K562 (cell line): ENCODE measurements around the gene MYOZ1. TPM values are rescaled to one million over a fixed set of nuclear protein-coding genes. Genes with fewer than 3 reads are reported as not detected.
A peak's percentile ranks its signal among the peaks of the same experiment; 100 is the strongest.

Experiments
- CC2D1A ChIP-seq: fragments of 450-650 bp; IDR thresholded peaks from 2 replicates; pipeline ENCODE4 v1.6.1; 2017; ENCODE audit warnings: mild to moderate bottlenecking
- GATA2 ChIP-seq: sonication (generic); formaldehyde crosslinking; IDR thresholded peaks from 2 replicates; pipeline ENCODE4 v1.4.0; 2020; ENCODE audit warnings: mild to moderate bottlenecking, missing genetic modification reagents
- KDM1A ChIP-seq, 2 experiments: fragments of 450-650 bp; IDR thresholded peaks; 2 replicates each; pipeline ENCODE4 v1.6.1; 2016; ENCODE audit warnings: mild to moderate bottlenecking in 2 of 2
- NCOA1 ChIP-seq: fragments of 450-650 bp; IDR thresholded peaks from 2 replicates; pipeline ENCODE4 v1.6.1; 2016; ENCODE audit warnings: low read depth
- NR2C1 ChIP-seq, 2 experiments: fragments of 450-650 bp; IDR thresholded peaks; 2 replicates each; pipeline ENCODE4 v1.6.1; 2017; ENCODE audit warnings: mild to moderate bottlenecking in 2 of 2, antibody characterized with exemption in 1 of 2, inconsistent platforms in 1 of 2, missing compliant biosample characterization in 1 of 2, missing genetic modification characterization in 1 of 2
- NRF1 ChIP-seq, 2 experiments: fragments of 450-650 bp; IDR thresholded peaks in 1 of 2; conservative IDR thresholded peaks in 1 of 2; 2 replicates each; pipeline ENCODE4 v1.6.1; 2014; ENCODE audit warnings: mild to moderate bottlenecking in 2 of 2
- RCOR1 ChIP-seq, 2 experiments: IDR thresholded peaks; 2 replicates each; pipeline ENCODE4 v1.6.1; 2012; ENCODE audit warnings: low read depth in 2 of 2, low read length in 2 of 2, borderline replicate concordance in 1 of 2, improper control_type of control experiment in 1 of 2
- ZNF134 ChIP-seq: fragments of 250-450 bp; sonication (Bioruptor Pico); conservative IDR thresholded peaks from 2 replicates; pipeline ENCODE4 v1.4.0; 2020
- ZNF3 ChIP-seq: fragments of 250-450 bp; sonication (Bioruptor Pico); IDR thresholded peaks from 2 replicates; pipeline ENCODE4 v1.5.0; 2021; ENCODE audit warnings: mild to moderate bottlenecking, moderate library complexity
- ZNF707 ChIP-seq: fragments of 250-450 bp; sonication (Bioruptor Pico); conservative IDR thresholded peaks from 2 replicates; pipeline ENCODE4 v1.8.0; 2022; ENCODE audit warnings: inconsistent platforms, mild to moderate bottlenecking, moderate library complexity
- ZSCAN32 ChIP-seq: fragments of 450-650 bp; formaldehyde crosslinking; IDR thresholded peaks from 2 replicates; pipeline ENCODE4 v1.4.0; 2020; ENCODE audit warnings: mild to moderate bottlenecking, moderate library complexity
- polyA plus RNA-seq, 8 experiments: library from polyadenylated mRNA; depleted of rRNA in 4 of 8; stranded (reverse) in 5 of 8; unstranded in 3 of 8; fragments of >200 nt; fragmentation: Nextera tagmentation in 2 of 8; fragmentation: Illumina TruSeq in 1 of 8; extraction: Ambion mirVana in 2 of 8; extraction: Trizol in 1 of 8; gene quantifications; 2 replicates each; pipeline versions ENCODE4 v1.2.1 to v1.2.3, GENCODE V29; 2011 to 2014; ENCODE audit warnings: inconsistent platforms in 1 of 8, missing spikeins in 1 of 8
- total RNA-seq, 7 experiments: library from RNA; depleted of rRNA in 6 of 7; stranded (reverse); fragments of >200 nt in 6 of 7; fragmentation: Illumina TruSeq in 2 of 7; extraction: Trizol in 2 of 7; gene quantifications; 2 replicates each; pipeline versions ENCODE4 v1.2.1 to v1.2.3, GENCODE V29; 2011 to 2021; ENCODE audit warnings: low replicate concordance in 1 of 7
- TF ChIP-seq, protein P1 (sequence below), 2 experiments: IDR thresholded peaks in 1 of 2; conservative IDR thresholded peaks in 1 of 2; 2 replicates each; pipeline ENCODE4 v1.6.1; 2016; ENCODE audit warnings: low read depth in 2 of 2, mild to moderate bottlenecking in 1 of 2, missing compliant biosample characterization in 1 of 2, missing genetic modification characterization in 1 of 2, moderate library complexity in 1 of 2
- TF ChIP-seq, protein P2 (sequence below), 2 experiments: fragments of 200-800 bp in 1 of 2; sonication (Bioruptor generic) in 1 of 2; sonication (generic) in 1 of 2; formaldehyde crosslinking in 1 of 2; IDR thresholded peaks in 1 of 2; conservative IDR thresholded peaks in 1 of 2; 2 replicates each; pipeline versions ENCODE4 v1.5.0 to v1.6.1; 2016 to 2020; ENCODE audit warnings: missing compliant biosample characterization in 1 of 2, missing genetic modification characterization in 1 of 2, missing genetic modification reagents in 1 of 2
- TF ChIP-seq, protein P3 (sequence below), 2 experiments: fragments of 250-450 bp in 1 of 2; fragments of 450-650 bp in 1 of 2; sonication (Bioruptor Pico) in 1 of 2; IDR thresholded peaks; 2 replicates each; pipeline versions ENCODE4 v1.6.1 to v1.8.0; 2016 to 2021; ENCODE audit warnings: mild to moderate bottlenecking in 2 of 2, moderate library complexity in 2 of 2, missing compliant biosample characterization in 1 of 2, missing genetic modification characterization in 1 of 2
- TF ChIP-seq, protein P4 (sequence below), 2 experiments: fragments of 450-650 bp; IDR thresholded peaks; 2 replicates each; pipeline ENCODE4 v1.6.1; 2018; ENCODE audit warnings: mild to moderate bottlenecking in 2 of 2, low read depth in 1 of 2; ENCODE audit not compliant: partially characterized antibody in 2 of 2

Gene MYOZ1
- total and polyA plus RNA-seq, 9 of the 15 experiments (the other 6 are each of a cell fraction or from before 2014, with no cell fraction given): 0.03 to 0.18 (median 0.07) TPM; not detected in 5

DNA sequence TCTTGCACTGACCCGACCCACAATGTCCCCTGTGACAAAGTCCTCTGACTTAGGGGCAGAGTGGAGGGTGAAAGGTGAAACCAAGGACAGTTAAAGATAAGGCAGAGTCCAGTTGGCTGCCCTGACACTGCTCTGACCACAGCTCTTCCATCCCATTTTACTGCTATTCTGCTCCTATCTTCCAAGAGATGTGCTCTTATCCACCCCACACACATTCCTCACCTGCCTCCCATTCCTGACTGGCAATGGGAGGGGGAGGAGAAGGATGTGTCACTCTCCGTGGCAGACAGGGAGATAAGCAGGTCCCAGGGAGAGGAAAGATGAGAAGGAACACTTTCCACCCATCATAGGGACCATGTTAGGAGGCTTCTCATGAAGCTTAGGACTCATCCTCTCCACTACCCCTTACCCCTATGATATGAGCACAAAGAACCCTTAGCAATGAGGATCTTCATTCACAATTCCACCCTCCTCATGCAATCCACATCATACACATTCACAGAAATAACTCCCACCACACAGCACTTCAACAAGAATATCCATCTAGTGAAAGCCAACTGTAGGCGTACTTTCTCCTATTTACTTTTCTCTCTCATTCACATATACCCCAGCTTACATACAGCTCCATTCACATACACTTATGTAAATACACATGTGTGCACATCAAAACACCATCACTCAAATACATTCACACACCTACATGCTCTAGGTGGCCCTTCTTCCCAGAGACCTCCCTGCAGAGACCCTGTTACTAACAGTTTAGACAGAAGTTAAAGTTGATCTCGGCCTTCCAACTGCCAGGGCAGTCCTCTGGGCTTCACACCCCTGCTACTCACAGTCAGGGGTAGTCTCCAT, 7.9 kb upstream of the MYOZ1 start (continued):
- TF ChIP-seq, protein P1, sequence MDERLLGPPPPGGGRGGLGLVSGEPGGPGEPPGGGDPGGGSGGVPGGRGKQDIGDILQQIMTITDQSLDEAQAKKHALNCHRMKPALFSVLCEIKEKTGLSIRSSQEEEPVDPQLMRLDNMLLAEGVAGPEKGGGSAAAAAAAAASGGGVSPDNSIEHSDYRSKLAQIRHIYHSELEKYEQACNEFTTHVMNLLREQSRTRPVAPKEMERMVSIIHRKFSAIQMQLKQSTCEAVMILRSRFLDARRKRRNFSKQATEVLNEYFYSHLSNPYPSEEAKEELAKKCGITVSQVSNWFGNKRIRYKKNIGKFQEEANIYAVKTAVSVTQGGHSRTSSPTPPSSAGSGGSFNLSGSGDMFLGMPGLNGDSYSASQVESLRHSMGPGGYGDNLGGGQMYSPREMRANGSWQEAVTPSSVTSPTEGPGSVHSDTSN (CRISPR knock-in tag; IDR thresholded peaks at IDR 0.05; ENCODE audit: low read depth): peak; percentile 61; the same call in 1 of the 2 replicates
- TF ChIP-seq, protein P1 (tag; conservative IDR thresholded peaks at IDR 0.05; ENCODE audit: low read depth): peak; percentile 73
- TF ChIP-seq GATA2 (CRISPR knock-in tag): peak; percentile 85
- peak; percentile 79 for TF ChIP-seq NR2C1 (IDR thresholded peaks at IDR 0.05)
- TF ChIP-seq NR2C1 (tag; IDR thresholded peaks at IDR 0.05): peak; percentile 92
- TF ChIP-seq ZSCAN32 (CRISPR knock-in tag): 0 out of 2 replicates have a peak, but pooled peaks have one; percentile 40
- TF ChIP-seq, protein P2, sequence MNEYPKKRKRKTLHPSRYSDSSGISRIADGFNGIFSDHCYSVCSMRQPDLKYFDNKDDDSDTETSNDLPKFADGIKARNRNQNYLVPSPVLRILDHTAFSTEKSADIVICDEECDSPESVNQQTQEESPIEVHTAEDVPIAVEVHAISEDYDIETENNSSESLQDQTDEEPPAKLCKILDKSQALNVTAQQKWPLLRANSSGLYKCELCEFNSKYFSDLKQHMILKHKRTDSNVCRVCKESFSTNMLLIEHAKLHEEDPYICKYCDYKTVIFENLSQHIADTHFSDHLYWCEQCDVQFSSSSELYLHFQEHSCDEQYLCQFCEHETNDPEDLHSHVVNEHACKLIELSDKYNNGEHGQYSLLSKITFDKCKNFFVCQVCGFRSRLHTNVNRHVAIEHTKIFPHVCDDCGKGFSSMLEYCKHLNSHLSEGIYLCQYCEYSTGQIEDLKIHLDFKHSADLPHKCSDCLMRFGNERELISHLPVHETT (CRISPR knock-in tag; conservative IDR thresholded peaks at IDR 0.05 in 1 of 2, IDR thresholded peaks at IDR 0.05 in 1 of 2): 0 out of 4 replicates have a peak, but pooled peaks of 1 of the 2 experiments have one; percentile 53
- TF ChIP-seq NCOA1: 0 out of 2 replicates have a peak, but pooled peaks have one; percentile 51
- TF ChIP-seq ZNF3 (CRISPR knock-in tag): no peak
- TF ChIP-seq NRF1 (conservative IDR thresholded peaks at IDR 0.05 in 1 of 2, IDR thresholded peaks at IDR 0.05 in 1 of 2): peak; percentile 8 to 29; a peak in 1 of 4 replicates
- peak in 1 of 2 experiments; percentile 95; a peak in 3 of 4 replicates for TF ChIP-seq RCOR1 (IDR thresholded peaks at IDR 0.05; ENCODE audit: borderline replicate concordance in 1 of 2, low read depth in 2 of 2, low read length in 2 of 2)
- TF ChIP-seq ZNF134 (CRISPR knock-in tag): 0 out of 2 replicates have a peak, but pooled peaks have one; percentile 50
- TF ChIP-seq, protein P3, sequence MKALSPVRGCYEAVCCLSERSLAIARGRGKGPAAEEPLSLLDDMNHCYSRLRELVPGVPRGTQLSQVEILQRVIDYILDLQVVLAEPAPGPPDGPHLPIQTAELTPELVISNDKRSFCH (CRISPR knock-in tag; IDR thresholded peaks at IDR 0.05): no peak
- TF ChIP-seq, protein P3 (tag; IDR thresholded peaks at IDR 0.05): peak; percentile 90
- TF ChIP-seq KDM1A (IDR thresholded peaks at IDR 0.05): peak; percentile 90 to 95
- TF ChIP-seq, protein P4, sequence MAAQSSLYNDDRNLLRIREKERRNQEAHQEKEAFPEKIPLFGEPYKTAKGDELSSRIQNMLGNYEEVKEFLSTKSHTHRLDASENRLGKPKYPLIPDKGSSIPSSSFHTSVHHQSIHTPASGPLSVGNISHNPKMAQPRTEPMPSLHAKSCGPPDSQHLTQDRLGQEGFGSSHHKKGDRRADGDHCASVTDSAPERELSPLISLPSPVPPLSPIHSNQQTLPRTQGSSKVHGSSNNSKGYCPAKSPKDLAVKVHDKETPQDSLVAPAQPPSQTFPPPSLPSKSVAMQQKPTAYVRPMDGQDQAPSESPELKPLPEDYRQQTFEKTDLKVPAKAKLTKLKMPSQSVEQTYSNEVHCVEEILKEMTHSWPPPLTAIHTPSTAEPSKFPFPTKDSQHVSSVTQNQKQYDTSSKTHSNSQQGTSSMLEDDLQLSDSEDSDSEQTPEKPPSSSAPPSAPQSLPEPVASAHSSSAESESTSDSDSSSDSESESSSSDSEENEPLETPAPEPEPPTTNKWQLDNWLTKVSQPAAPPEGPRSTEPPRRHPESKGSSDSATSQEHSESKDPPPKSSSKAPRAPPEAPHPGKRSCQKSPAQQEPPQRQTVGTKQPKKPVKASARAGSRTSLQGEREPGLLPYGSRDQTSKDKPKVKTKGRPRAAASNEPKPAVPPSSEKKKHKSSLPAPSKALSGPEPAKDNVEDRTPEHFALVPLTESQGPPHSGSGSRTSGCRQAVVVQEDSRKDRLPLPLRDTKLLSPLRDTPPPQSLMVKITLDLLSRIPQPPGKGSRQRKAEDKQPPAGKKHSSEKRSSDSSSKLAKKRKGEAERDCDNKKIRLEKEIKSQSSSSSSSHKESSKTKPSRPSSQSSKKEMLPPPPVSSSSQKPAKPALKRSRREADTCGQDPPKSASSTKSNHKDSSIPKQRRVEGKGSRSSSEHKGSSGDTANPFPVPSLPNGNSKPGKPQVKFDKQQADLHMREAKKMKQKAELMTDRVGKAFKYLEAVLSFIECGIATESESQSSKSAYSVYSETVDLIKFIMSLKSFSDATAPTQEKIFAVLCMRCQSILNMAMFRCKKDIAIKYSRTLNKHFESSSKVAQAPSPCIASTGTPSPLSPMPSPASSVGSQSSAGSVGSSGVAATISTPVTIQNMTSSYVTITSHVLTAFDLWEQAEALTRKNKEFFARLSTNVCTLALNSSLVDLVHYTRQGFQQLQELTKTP (IDR thresholded peaks at IDR 0.05; ENCODE audit: low read depth in 1 of 2, partially characterized antibody in 2 of 2): peak in 1 of 2 experiments; percentile 63
- peak; percentile 34; the same call in 1 of the 2 replicates for TF ChIP-seq ZNF707
- peak; percentile 38; the same call in 1 of the 2 replicates for TF ChIP-seq CC2D1A
